GM10266 (cell line): ENCODE measurements around the gene GABRB1.

Source experiments
- DNase-seq: peaks from one replicate; pipeline ENCODE4 v3.0.0; 2012; ENCODE audit errors: extremely low spot score
- CTCF ChIP-seq: IDR thresholded peaks from 2 replicates; pipeline ENCODE4 v1.5.1; 2012; ENCODE audit warnings: mild to moderate bottlenecking, low read depth; ENCODE audit not compliant: control insufficient read depth, insufficient read depth; ENCODE audit errors: missing control alignments

Gene GABRB1

GRCh38 chr4:47031011-47031678 lies at the start of gene GABRB1:
GABRB1 (plus strand) TSS chr4:47031567.
- DNase-seq = no peak
- no peak for TF ChIP-seq CTCF

GRCh38 chr4:46984781-46985180 lies 46.6 kb upstream of the GABRB1 start:
- no peak for DNase-seq
- TF ChIP-seq CTCF = no peak

GRCh38 chr4:46986922-46987638 lies 44.3 kb upstream of the GABRB1 start:
- DNase-seq = no peak

GRCh38 chr4:46992338-46992737 lies 39.0 kb upstream of the GABRB1 start:
- DNase-seq = no peak

More at GRCh38 chr4:46986922-46987638, 44.3 kb upstream of the GABRB1 start:
- no peak for TF ChIP-seq CTCF

GRCh38 chr4:46993075-46994006 lies 38.0 kb upstream of the GABRB1 start, which contains the start of gene GABRA4:
GABRA4 (minus strand) TSS chr4:46993581; CDS start chr4:46993424, 157 bp downstream.
- TF ChIP-seq CTCF = no peak
- DNase-seq = no peak

More at GRCh38 chr4:46992338-46992737, 39.0 kb upstream of the GABRB1 start:
- TF ChIP-seq CTCF = no peak

- DNase-seq = no peak
- TF ChIP-seq CTCF = no peak
Observed at GRCh38 chr4:46994007-46994405, 37.4 kb upstream of the GABRB1 start.
